GM18499 (cell line): Measurements from ENCODE around the gene CDH5.
"Not testable (repeated sequence)": the region's sequence is repeated elsewhere in the genome, so short reads cannot be mapped to it uniquely, and the experiment has no call there.

ENCODE experiments used
- ATAC-seq: cut with Tn5 transposase; IDR thresholded peaks from one replicate; pipeline ENCODE4 v1.9.1; 2021; ENCODE audit warnings: moderate number of reproducible peaks; ENCODE audit not compliant: insufficient read depth, unreplicated experiment

The CDH5 gene

DNA sequence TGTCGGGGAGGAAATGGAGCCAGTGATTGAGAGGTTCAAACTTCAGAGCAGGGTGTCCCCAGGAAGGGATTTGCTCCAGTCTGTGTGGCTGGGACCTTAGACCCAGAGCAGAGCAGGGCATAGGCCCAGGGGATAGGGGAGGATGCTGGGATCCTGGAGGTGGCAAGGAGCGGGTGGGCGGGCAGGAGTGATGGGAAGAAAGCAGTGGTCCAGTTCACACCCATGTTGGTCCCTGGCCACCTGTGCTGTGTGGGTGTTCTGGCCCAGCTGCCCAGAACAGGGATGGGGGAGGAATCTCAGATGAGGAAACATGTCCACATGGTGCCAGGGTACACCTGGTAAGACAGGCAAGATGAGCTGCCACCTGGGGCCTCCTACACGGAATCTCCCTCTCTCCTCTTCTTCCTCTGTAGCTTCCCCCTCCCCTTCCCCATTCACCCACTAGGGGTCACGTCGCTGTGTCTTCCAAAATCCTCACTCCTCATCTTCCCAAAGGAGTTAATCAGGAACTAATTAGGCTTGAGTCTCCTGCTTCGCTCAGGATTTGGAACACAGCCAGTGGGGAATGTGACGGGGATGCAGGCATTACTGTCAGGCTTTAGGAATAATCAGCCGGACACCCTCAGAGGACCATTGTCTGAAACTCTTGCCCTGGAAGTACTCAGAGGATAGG, 62.9 kb downstream of the CDH5 start:
- ATAC-seq = no peak

DNA sequence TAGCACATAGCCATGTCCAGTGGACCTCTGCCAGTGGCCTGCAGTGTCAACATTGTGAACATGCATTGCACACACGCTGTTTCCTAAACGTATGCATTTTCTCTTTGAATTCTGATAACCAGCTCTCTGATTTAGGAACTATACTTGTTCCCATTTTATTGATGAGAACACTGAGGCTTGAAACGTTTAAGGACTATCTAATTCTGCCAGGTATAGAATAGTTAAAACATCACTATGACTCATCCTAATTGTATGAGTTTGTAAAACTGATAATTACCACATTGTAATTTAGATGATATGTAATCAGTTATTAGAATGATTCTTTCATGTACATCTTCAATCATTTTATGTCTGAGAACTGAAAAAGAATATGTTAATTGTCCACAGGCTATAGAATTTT, 63.7 kb downstream of the CDH5 start:
- no peak for ATAC-seq

DNA sequence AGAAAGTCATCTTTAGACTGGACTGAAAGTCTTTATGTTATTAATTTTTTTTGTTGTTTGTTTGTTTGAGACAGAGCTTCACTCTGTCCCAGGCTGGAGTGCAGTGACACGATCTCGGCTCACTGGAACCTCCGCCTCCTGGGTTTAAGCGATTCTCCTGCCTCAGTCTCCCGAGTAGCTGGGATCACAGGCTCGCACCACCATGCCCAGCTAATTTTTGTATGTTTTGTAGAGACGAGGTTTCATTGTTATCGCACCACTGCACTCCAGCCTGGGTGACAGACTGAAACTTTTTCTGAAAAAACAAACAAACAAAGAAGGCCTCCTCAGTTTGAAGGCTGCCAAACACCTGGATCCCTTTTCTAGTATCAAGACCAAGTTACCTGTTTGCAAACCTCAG, 65.3 kb downstream of the CDH5 start:
- no peak for ATAC-seq

DNA sequence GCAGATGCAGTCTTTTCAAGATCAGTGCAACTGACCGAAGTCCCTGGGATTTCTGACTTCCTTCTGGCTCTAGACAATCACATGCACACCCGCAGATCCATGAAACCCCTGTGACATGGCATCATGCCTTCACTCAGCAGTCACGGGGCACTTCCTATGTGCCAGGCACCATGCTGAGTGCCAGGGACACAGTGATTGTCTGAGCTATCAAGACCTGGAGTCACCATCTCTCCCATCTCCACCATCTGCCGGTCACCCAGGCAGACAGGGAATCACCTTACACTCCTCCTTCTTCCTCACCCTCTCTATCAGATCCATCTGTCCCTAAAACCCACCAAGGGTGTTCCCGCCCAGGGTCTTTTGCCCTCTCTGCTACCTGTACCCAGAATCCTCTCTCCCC, 65.9 kb downstream of the CDH5 start:
- no peak for ATAC-seq

DNA sequence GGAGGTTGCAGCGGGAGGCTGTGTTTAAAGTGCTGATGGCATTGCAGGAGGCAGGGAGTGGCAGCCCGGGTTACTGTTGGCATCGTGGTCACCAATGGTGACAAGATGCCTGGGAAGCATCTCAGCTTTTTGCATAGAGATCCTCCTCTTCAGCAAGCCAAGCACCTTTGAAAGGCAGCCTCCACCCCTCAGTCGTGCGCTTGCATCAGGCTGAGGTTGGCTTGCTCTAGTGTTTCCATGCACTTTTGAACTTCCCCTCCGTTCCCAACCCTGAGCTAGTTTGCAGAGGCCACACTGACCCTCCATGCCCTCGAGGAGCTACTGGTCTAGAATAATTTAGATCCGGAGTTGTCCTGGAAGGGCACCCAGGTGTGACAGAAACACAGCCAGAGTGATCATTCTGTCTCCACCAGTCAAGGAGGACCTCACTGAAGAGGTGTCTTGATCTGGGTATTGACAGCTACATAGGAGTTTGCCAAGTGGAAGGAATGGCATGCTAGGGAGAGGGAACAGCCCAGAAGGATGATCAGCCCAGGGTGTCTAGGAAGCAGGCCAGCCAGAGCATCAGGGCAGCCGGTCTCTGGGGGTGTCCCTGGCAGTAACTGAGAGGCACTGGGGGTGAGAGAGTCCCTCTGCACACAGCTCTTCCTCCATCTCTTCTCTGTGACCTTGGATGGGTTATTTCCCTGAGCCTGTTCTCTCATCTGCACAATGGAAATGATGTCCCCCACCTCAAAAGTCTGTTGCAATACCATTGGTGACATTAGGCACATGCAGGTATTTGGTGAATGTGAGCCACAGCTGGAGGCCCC, 68.3 kb downstream of the CDH5 start:
- no peak for ATAC-seq

DNA sequence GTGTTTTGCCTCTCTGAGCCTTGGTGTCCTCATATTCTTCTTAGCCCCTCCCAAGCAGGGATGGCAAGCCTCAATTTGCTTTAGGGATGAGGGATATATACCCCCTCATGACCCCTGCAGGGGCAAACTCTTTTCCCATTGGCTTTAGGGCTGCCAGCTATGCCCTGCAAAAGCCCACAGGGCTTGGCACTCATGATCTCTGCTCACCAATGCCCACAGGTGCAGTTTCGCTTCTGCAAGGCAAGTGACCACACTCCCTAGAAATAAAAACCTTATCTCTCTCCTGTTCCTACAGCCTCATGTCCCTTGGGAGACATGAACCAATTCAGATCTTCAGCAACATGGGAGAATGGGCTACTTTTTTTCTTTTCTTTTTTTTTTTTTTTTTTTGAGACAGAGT, 69.4 kb downstream of the CDH5 start:
- no peak for ATAC-seq

DNA sequence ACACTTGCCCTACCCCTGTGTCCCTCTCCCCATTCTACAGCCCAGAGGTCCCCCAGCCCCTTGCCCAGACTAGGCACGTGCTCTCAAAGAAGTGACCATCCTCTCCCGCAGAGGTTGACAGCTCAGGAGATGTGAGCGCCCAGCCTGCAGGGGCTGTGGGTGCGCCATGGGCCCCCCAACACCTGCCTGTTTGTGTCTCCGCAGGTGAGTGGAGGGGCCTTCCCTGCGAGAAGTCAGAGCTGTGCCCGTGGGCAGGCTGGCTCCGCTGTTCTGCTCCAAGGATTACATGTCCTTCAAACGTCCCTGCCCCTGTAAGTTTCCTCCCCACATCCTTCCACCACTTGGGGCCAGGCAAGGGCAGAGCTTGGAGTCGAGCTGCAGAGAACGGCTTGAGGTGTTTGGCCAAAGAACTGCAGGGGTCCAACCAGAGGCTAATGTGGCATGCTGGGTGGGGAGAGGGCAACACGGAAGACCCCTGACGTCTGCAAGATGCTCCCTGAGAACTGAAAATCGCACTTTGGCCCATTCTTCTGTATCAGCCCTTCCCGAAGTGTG, 71.0 kb downstream of the CDH5 start:
- ATAC-seq = no peak

DNA sequence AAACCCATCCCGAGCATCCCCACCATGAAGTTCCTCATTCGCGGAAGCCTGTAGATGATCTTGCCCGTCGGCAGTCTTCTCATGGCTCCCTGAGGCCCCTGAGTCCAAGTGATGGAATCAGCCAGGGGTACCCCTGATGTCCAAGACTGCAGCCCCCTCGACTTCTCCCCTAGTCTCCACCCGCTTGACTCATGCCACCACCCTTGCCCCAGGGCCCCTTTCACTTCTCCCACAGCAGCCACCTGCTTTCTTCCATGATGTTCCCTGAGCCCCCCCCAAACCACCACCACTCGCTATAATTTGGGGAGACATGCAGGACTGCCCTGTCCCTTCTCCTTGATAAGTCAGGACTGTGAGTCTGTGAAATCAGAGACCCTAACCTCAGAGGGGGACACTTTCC, 72.0 kb downstream of the CDH5 start:
- no peak for ATAC-seq

DNA sequence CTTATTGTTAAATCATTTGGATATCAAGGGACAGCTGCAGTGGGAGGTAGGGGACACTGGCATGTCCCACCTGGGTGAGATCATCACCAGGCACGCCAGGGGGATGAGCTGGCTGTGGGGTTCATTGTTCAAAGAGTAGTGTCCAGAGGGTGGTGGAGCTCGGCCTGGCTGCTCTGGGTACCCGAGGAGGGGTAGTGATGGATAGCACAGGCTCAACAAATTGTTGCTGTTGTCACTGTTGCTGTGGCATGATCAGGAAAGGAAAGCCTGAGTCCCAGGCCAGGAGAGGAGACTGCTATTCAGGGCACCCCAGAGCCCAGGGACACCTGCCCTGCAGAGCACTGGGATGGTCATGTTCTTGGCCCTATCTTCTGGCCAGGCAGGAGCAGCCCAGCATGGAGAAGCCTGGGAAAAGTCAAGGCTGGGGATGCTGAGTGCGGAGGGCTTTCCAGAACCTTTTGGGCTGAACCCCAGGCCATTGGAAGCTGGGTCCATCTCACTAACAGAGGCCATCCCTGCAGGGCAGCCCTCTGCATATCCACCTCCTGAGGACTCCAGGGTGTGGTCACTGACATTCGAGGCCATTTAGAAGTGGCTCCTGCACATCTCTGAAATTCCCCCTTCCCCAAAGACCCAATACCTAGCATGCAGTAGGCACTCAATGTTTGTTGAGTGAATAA, 72.7 kb downstream of the CDH5 start:
- ATAC-seq = no peak

DNA sequence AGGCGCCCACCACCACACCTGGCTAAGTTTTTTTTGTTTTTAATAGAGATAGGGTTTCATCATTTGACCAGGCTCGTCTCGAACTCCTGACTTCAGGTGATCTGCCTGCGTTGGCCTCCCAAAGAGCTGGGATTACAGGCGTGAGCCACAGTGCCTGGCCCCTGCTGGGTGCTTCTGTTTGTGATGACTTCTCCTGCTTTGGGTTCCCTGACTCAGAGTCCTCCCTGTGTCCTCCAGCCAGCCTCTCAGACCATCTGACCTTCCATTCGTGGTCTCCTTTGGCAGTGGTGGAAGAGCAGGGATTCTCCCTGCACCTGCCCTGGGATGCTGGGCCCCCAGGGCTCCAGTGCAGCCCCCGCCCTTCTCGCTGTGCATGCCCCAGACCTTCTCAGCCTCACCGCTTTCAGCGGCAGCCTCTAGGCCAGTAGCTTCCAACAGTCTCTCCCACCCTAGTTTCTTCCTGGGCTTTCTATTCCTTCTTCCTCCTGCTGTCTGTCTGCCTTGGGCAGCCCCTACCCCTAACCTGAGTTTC, 73.8 kb downstream of the CDH5 start:
- no peak for ATAC-seq

DNA sequence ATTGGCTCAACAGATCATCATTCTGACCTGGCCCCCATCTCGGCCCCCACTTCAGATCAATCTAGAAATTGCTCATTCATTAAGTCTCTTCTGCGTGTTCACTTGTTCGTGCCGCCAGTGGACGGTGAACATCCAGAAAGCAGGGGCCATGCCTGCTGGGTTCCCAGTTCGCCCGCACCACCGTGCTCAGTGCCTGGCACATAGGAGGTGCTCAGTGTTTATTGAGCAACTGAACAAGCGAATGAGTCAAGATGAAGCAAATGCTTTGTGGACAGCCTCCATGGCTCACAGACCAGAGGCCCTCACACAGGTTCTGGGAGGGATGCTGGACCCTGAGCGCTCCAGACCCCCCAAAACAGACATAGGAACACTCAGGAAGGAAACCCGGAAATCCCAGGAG, 74.5 kb downstream of the CDH5 start:
- ATAC-seq = no peak

DNA sequence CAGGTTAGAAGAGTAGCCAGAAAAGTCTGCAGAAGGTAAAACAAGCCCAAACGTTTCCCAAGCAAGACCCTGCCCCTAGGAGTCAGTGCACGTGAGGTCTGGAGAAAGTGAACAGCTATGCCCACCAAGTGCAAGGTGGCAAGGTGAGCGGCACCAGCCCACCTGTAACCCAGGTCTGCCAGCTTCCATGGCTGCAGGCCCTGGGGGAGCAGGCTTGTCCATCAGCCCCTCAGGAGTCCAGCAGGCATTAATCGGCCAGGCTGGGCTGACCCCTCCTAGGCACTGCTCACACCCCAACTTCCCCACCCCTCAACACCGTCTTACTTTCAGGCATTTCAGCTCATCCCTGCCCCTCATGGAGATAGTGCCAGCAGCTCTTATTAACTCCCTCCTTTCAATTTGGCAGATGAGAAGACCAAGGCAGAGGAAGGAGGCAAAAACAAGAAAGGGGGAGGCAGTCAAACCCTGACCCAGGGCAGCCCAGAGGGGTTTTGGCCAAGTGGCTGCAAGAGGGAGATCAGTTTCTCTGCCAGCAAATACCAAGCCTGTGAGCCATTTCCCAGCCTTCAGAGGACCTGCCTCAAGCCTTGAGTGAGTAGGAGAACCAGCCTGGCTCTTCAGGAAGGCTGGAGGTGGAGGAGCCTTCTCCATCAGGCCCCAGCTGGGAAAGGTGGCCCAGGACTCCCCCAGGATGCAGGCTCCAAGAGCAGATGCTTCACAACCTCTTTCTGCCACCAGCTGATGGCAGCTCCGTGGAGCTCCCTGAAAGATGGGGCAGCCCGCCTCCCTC, 75.3 kb downstream of the CDH5 start:
- no peak for ATAC-seq

DNA sequence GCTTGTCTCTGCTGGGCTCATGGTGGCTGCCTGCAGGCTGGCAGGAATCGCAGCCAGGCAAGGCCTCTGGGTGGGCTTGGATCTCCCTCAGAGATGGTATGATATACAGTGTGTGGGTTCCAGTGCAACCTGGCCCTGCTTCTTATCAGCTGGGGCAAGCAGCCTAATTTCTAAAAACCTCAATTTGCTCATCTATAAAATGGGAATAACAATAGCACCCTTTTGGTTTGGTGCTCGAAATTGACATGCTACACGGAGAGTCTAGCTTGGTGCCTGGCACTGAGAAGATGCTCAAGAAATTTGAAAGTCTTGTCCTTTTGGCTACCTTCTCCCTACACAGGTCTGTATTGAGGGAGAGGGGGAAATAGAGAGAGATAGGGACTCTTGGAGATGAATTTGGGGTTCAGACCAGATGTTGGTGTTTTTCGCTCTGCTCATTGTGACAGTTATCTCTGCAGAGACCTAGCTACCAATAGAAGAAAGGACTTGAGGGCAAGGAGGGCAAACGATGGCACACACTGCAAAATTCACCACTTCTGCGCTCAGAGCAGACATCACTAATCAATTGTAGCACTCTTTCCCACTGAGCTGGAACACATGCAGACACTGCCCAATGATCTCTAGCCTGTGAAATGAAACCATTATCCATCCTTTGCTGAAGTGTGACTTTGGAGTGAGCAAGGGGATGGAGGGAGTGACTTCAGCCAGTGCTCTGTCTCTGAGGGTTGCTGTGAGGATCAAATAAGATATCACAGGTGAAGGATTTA, 76.2 kb downstream of the CDH5 start:
- ATAC-seq = no peak

DNA sequence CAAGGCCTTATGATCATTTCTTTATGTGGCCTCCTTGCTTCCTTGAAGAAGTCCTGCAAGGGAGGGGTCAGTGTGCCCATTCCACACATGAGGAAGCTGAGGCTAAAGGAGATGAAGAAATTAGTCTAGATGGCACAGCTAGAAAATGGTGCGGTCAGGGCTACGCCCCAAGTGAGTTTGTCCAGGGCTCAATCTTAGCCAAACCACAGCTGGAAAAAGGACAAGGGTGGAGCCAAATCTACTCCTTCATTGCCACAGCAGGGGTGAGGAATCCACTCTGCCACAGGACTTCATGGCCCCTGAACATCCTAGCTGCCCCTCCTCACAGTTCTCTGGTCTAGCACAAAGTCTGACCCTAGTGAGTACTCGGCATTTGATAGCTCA, 76.8 kb downstream of the CDH5 start:
- ATAC-seq = no peak

DNA sequence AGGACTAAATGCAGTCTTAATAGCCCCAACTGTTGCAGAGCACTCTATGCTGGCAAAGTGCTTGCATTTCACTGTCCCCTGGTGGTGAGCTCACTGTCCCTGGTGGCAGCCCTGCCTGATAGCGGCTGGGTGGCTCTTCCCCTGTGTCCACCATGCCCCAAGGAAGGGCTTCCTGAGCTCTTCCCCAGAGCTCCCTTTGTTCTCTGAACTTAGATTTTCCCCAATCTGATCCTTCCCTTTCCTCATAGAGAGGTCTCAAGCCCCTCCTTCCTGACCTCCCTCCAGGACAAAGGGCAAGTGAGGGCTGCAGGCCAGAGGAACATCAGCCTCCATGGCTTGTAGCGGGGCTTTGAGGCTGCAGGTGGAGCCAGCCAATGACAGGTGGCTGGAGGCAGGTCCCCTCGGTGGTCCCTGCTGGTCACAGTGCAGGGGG, 77.6 kb downstream of the CDH5 start:
- ATAC-seq = no peak

DNA sequence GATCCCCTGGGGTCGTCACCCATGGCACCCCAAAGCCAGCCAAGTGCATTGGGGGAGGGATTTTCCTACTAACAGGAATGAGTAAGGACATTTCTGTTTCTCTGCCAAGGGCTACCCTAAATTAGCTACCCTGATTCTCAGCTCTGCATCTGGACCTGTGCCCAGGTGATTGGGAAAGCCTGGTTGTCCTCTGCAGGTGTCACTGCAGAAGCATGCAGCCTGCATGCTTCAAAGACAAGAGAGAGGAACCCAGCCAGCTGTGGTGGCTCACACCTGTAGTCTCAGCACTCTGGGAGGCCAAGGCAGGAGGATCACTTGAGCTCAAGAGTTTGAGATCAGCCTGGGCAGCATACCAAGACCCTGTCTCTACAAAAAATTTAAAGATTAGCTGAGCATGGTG, 80.2 kb downstream of the CDH5 start:
- ATAC-seq = no peak

DNA sequence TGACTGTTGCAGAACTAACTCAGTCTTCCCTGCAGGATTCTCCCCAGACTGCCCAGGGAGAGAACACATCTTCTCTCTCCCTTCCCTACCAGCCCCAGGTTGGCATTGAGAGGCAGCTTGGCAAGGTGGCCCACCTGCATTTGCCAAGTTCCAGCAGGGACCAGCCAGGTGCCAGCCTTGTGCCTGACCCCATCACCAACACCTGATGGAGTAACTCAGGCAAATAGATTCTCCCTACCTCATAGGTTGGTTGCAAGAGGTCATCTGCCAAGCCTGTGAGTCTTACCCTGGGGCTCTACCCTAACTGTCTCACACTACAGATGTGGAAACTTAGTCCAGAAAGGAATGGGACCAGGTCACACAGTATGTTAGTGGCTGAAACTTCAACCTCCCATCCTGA, 81.0 kb downstream of the CDH5 start:
- no peak for ATAC-seq

DNA sequence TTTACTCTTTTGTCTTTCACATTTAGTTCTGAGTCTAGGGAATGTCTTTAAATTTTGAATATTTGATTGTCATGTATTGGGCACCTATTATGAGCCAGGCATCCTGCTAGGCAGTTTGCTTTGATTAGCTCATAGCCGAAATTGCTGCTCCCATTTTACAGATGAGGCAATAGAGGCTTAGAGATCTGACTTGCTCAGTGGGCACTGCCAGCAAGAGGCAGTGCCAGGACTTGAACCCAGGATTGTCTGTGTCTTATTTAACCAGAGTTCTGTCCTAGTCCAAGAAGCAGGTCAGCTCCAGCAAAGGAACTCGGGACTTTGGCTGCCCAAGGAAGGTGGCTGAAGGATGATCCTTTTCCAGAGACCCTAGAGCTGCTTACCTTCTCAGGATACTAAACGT, 85.1 kb downstream of the CDH5 start:
- no peak for ATAC-seq

DNA sequence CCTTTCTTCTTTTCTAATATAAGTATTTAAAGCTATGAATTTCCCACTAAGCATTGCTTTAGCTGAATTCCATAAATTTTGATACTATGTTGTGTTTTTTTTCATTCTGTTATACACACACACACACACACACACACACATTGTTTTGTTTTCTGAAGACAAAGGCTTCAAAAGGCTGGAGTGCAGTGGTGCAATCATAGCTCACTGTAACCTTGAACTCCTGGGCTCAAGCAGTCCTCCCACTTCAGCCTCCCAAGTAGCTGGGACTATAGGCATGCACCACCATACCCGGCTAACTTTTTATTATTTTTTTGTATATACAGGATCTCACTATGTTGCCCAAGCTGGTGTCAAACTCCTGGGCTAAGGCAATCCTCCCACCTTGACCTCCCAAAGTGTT, 86.7 kb downstream of the CDH5 start:
- not testable (repeated sequence) for ATAC-seq
